Measurements from ENCODE around the gene TEX19.

The TEX19 gene

GRCh38 chr17:82310877-82311276 lies 48.2 kb upstream of the TEX19 start:
- Histone ChIP-seq H3K27me3 (ENCODE audit: insufficient read depth, low read length) (peaks cover 14% of the 10 kb centered on the region; the same call in 1 of the 2 replicates), H3K9me2 (ENCODE audit: low read depth, low read length) (no peaks in the 10 kb centered on the region), H3K4me3 (ENCODE audit: low read depth, low read length, poor library complexity, severe bottlenecking) (no peak overlapping the region), H3K27ac (ENCODE audit: low read depth, low read length, poor library complexity, severe bottlenecking) (no peak overlapping the region), H3K4me1 (ENCODE audit: insufficient read depth, low read length, severe bottlenecking) (no peaks in the 10 kb centered on the region), H3F3A (ENCODE audit: insufficient read depth, low read length) (no peaks in the 10 kb centered on the region), H3K79me2 (ENCODE audit: insufficient read depth, low read length) (no peaks in the 10 kb centered on the region), H2AFZ (ENCODE audit: low read length) (no peak overlapping the region), H3K9ac (ENCODE audit: low read length) (no peak overlapping the region), H3K4me2 (ENCODE audit: low read length) (no peak overlapping the region), H4K20me1 (ENCODE audit: insufficient read depth, low read length) (no peaks in the 10 kb centered on the region), H3K36me3 (ENCODE audit: insufficient read depth, low read length) (no peaks in the 10 kb centered on the region), H3K9me3 (ENCODE audit: low read length) (no peaks in the 10 kb centered on the region)
- TF ChIP-seq CTCF (IDR thresholded peaks at IDR 0.05; ENCODE audit: low read length): no peak
- TF ChIP-seq EZH2 (IDR thresholded peaks at IDR 0.05; ENCODE audit: borderline replicate concordance, low read length): no peak

GRCh38 chr17:82311971-82312370 lies 47.1 kb upstream of the TEX19 start:
- Histone ChIP-seq H3K4me2 (ENCODE audit: low read length) (no peak overlapping the region), H3K27ac (ENCODE audit: low read depth, low read length, poor library complexity, severe bottlenecking) (no peak overlapping the region), H3K4me1 (ENCODE audit: insufficient read depth, low read length, severe bottlenecking) (no peaks in the 10 kb centered on the region), H3K79me2 (ENCODE audit: insufficient read depth, low read length) (no peaks in the 10 kb centered on the region), H4K20me1 (ENCODE audit: insufficient read depth, low read length) (no peaks in the 10 kb centered on the region), H3K9me2 (ENCODE audit: low read depth, low read length) (no peaks in the 10 kb centered on the region), H3K9ac (ENCODE audit: low read length) (no peak overlapping the region), H2AFZ (ENCODE audit: low read length) (no peak overlapping the region), H3K36me3 (ENCODE audit: insufficient read depth, low read length) (no peaks in the 10 kb centered on the region), H3F3A (ENCODE audit: insufficient read depth, low read length) (no peaks in the 10 kb centered on the region), H3K27me3 (ENCODE audit: insufficient read depth, low read length) (peaks cover 11% of the 10 kb centered on the region; the same call in 1 of the 2 replicates), H3K4me3 (ENCODE audit: low read depth, low read length, poor library complexity, severe bottlenecking) (no peak overlapping the region), H3K9me3 (ENCODE audit: low read length) (no peaks in the 10 kb centered on the region)
- TF ChIP-seq CTCF (IDR thresholded peaks at IDR 0.05; ENCODE audit: low read length) (no peak), EZH2 (IDR thresholded peaks at IDR 0.05; ENCODE audit: borderline replicate concordance, low read length) (no peak)

DNA sequence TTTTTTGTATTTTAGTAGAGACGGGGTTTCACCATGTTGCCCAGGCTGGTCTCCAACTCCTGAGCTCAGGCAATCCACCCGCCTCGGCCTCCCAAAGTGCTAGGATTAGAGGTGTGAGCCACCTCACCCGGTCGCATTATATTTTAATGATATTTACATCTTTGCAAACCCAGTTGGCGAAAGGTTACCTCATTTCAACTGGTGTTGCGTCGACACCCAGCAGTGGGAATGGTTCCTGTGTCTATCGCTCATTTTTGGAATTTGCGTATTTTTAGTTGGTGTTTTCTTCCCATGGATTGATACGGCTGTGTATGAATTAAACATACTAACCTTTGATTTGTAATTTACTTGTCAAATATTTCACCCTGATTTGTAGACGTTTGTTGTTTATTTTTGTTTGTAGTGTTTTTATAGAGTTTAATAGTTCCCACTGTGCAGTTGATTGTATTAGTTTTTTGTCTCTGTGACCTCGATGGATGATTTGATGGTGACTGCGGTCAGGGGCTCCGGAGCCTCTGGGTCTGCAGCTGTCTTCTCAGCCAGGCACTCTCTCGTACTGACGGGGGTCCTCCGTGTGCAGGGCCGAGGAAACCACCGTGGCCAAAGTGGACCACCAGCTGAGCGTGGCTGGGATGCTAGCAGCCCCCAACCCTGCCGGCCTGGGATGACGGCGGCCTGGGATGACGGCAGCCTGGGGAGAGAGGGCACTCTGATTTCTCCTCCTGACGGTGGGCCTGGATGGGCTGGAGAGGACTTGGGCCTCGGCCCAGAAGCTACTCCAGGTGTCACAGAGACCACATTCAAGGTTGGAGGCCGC lies 45.6 kb upstream of the TEX19 start:
- H3K4me2 ChIP-seq (ENCODE audit: low read length): no peak overlapping the region
- H3K4me3 ChIP-seq (ENCODE audit: low read depth, low read length, poor library complexity, severe bottlenecking): no peak overlapping the region
- H3F3A ChIP-seq (ENCODE audit: insufficient read depth, low read length): no peaks in the 10 kb centered on the region
- no peaks in the 10 kb centered on the region for H3K9me2 ChIP-seq (ENCODE audit: low read depth, low read length)
- H3K79me2 ChIP-seq (ENCODE audit: insufficient read depth, low read length): no peaks in the 10 kb centered on the region
- H4K20me1 ChIP-seq (ENCODE audit: insufficient read depth, low read length): no peaks in the 10 kb centered on the region
- H3K27me3 ChIP-seq (ENCODE audit: insufficient read depth, low read length): peaks cover 11% of the 10 kb centered on the region; the same call in 1 of the 2 replicates
- no peak overlapping the region for H3K27ac ChIP-seq (ENCODE audit: low read depth, low read length, poor library complexity, severe bottlenecking)
- H3K4me1 ChIP-seq (ENCODE audit: insufficient read depth, low read length, severe bottlenecking): no peaks in the 10 kb centered on the region
- H3K9ac ChIP-seq (ENCODE audit: low read length): no peak overlapping the region
- H2AFZ ChIP-seq (ENCODE audit: low read length): no peak overlapping the region
- no peaks in the 10 kb centered on the region for H3K9me3 ChIP-seq (ENCODE audit: low read length)
- TF ChIP-seq EZH2 (IDR thresholded peaks at IDR 0.05; ENCODE audit: borderline replicate concordance, low read length): no peak
- no peak for TF ChIP-seq CTCF (IDR thresholded peaks at IDR 0.05; ENCODE audit: low read length)
- H3K36me3 ChIP-seq (ENCODE audit: insufficient read depth, low read length): no peaks in the 10 kb centered on the region

Measured in OCI-LY1 (cell line).